SKM-1 (cell line): Measurements from ENCODE around the gene NRARP.

ENCODE experiments used
- DNase-seq: peaks from one replicate; lab custom pipeline; 2025; ENCODE audit not compliant: unreplicated experiment; lab: John Stamatoyannopoulos, UW

Gene NRARP

GRCh38 chr9:137300567-137301080 lies 1.4 kb downstream of the NRARP start:
- no peak for DNase-seq

- no peak for DNase-seq
Measured at GRCh38 chr9:137299938-137300337, 2.1 kb downstream of the NRARP start.

DNA sequence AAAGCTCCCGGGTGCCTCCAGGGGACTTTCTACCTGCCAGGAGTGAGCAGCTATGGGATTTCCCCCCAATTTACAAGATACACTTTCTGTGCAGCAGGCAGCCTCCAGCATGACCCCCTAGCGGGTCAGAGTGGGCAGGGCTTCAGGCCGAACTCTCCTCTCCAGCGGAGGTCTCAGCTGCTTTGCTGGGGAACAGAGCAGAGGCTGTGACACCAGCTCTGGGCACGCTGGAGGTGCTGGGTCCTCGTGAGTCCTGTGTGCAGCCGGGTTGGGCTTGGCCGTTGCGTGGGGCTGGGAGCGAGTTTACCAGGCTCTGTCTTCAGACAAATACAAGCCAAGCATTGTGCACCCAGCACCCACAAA lies 2.9 kb downstream of the NRARP start:
- no peak for DNase-seq

DNA sequence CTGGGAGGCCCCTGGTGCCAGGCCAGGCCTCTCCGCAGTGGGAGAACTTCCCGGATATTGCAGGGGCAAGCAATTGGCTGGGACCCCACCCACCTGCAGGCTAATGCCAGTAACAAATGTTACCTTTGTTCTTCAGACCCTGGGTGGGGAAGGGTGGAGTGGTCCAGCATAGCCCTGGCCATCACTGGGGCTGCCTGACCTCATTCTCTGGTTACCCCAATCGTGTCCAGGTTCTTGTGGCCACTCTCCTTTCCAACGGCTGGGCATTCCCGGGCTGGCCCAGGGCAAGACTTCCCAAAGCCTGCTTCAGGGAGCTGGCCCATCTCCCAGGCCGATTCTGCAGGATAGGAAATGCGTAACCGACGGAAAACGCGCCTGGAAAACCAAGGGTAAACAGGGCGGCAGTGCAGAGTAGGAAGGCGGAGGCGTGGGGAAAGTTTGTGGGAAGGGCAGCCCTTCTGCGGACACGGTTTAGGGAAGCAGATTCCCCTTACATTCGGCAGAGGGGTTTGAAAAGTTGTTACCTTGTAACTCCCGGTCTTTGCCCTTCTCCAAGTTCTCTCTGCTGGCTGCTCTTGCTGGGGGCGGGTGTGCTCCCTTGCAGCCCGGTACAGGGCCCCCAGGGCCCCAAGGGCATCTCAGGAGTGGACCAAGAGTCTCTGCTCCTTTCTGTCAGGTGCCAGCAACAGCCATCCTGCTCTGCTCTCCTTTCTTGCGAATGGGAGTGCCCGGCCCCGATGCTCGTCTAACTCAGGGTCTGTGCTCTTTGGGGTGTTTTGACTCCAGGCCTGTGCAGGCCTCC lies 3.5 kb downstream of the NRARP start:
- DNase-seq, result no peak

GRCh38 chr9:137297966-137298365 lies 4.1 kb downstream of the NRARP start:
- DNase-seq, result no peak

GRCh38 chr9:137296670-137297664 lies 5.1 kb downstream of the NRARP start:
- DNase-seq, result no peak

DNA sequence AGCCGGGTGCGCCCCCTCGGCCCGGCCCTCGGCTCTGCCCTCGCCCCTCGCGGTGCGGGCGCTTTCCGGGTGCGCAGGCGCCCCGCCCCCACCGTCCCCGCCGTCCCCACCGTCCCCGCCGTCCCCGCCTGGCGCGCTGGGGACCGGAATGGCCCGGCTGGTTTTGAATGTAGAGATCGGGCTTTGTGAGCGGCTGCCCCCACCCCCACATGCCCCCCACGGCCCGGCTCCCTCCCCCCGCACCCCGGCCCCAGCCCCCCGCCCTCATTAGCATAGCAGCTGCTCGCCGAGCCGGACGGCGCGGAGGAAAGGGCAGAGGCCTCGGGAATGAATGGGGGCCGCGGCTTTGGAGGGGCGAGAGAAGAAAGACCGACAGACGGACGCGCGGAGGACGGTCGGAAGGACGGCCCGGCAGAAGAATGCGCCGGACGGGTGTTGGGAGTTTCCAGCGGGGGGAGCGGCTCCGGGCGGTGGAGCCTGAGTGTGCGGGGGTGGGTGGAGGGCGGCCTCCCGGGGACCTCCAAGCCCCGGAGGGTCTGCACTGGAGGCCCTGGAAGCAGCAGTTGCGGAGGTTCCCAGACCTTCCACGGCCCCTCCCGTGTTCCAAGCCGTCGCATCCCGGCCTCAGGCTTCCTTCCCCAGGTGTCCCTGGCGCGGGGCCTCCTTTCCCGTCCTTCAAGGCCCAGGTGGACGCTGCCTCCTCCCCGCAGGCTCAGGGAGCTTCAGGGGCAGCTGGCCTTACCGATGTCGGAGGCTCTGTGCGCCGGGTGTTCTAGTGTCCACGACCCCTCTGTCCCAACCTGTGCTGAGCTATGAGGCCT lies 6.0 kb downstream of the NRARP start:
- DNase-seq, result no peak

DNA sequence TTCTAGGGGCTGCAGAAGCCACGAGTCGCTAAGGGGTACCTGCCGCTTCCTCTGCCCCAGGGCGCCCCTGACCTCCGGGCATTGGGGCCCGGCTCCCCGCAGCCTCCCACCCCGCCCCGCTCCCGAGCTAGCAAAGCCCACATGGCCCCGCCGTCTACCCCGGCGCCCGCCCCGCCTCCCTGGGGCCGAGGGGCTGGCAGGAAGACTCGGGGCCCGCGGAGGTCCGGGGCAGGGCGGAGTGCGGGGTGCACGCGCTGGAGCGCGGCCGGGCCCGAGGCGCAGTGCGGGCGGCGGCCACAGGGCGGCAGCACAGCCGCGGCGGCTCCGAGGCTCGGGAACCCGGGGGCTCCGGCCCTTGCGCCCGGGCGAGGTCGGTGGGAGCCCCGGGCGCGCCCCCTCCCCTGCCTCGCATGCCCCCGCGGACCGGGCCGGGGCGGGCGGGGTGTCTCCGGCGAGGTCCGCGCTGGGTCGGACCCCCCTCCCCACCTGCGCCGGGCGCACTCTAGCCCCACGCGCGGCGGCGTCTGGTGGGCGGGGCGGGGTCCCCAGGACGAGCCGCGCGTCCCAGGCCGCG lies 6.7 kb downstream of the NRARP start:
- DNase-seq, result peak; percentile 13

DNA sequence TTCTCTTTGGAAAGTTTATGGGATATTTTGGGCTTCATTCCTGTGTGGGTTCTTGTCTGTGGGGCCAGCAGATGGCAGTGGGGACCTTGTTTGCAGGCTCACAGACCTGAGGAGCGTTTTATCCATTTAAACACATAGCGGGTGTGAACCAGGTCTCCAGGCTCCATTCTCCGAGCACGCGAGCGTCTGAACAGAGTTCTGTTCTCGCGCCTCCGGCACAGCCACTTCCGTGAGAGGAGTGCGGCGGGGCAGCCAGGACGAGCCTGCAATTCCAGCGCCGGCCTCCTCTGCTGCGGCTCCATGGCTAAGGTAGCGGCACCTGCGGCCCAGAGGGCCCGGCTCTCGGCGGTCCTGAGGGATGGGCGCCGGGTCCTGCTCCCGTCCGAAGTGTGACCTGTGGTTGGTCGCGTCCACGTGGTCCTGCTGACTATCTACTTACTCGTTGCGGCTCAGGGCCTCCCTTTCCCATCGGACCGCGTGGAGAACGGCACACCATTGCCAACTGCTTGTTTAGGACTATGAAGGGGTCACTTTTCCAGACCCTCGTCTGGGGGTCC lies 7.3 kb downstream of the NRARP start:
- no peak for DNase-seq

DNA sequence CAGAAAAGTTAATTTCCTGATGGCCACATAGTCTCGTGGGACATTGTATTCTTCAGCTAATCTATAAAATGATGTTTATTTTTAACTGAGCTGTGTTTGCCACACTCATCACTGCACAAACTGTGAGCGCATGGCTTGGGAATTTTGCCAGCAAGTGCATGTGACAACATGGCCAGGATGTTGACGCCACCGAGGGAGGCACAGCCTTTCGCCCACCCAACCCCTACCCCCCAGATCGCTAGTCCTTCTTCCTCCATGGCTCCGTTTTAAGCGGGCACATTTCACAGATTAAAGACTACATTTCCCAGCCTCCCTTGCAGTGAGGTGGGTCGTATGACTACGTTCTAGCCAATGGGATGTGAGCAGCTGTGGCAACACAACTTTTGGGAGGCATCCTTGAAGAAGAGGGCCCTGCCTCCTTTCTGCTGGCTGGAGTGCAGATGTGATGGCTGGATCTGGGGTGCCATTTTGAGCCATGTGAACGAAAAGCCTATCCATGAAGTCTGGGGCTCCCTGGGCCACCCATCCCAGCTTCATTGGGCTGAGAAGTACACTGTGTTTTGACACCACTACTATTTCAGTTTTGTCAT lies 7.9 kb downstream of the NRARP start:
- DNase-seq, result peak; percentile 60

DNA sequence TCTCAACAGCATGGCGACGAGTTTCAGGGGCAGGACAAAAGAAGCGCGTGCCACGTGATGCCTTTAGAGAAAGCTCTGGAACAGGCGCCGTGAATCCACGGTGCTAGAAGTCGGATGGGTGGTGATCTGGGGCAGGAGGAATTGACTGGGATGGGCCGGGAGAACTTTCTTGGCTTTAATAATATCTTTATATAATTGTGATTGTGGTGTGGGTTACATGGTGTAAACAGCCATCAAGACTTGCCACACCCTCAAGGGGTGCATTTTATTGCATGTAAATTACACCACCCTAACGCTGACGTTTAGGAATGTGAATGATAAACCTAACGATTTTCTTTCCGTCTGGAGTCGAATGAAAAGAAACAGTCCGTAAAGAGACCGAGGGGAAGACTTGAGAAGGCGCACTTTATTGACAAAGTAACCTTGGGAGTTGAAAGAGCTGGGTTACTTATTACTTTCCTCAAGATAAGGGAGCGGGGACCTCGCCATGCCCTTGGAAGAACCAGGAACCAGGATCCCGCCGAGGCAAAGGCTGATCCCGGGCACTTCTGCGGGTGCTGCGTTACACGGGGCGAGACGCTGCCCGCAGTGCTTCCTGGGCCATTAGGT lies 8.5 kb downstream of the NRARP start:
- DNase-seq, result no peak

DNA sequence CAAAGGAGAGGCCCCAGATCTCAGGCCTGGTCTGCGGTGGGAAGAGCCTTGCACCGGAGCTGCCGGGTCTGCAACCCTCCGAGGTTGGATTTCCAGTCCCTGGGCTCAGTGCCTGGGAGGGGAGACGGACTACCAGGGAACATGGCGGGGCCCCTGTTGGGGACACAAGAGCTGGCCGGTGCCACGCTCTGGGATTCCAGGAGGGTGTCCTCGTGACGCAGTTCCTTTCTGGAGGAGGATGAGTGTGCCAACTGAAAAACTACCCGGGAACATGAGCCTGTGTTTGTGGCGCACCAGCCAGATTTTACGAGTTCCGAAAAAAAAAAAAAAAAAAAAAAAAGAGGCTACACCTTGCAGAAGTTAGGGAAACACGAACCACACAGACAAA lies 9.0 kb downstream of the NRARP start:
- DNase-seq, result no peak

DNA sequence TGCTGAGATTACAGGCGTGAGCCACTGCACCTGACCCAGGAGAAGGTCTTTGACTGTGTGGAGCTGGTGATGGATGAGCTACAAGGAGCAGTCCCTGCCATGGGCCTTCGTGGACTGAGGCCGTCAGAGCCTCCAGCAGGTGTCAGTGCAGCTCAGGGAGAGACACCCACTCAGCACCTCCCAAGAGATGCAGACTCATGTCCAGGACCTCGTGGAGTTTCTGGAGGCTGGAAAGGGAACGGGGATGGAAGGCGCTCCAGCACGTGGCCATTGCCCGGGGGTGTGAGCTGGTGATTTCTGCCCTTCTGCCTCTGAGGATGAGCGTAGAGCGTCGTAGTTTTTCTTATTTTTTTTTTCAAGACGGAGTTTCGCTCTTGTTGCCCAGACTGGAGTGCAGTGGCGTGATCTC lies 15.1 kb downstream of the NRARP start:
- peak; percentile 22 for DNase-seq

GRCh38 chr9:137281345-137282116 lies 20.5 kb downstream of the NRARP start:
- DNase-seq, result no peak

DNA sequence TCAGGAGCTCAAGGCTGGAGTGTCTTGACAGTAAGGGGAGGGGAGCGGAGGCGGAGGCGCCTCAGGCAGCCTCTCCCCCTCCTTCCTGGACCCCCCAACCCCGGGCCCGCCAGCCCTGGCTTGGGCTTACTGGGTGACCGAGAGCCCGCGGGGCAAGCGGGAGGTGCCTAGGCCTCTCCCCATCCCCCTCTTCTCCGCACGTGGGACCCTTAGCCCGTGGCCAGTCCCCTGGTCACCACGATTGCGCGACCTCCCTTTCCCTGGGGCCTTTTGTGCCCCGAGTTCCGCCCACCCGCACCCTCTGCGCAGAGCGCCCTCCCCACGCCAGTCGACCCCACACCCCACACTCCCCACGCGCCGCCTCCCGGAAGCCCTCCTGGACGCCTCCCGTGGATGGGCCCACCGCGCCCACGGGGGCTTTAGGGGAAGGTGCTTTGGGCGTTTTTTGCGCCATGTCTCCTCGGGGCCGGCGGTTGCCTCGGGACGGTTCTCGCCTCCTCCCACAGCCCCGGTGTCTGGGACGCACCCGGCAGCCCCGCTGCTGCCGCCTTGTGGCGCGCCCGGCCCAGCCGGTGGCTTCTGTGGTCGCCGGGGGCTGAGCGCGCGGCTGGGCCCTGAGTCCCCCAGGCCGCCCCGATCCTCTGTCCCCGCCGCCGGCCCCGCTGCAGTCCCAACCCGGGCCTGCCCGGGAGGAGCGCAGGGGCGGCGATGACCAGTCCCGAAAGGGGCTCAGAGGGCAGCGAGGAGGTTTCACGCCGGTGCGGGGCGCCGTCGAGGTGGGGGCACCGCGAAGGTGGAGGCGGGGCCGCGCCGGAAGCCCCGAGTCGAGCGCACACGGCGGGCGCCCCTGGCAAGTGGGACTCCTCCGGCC lies 21.4 kb downstream of the NRARP start:
- DNase-seq, result no peak

GRCh38 chr9:137279741-137280473 lies 22.2 kb downstream of the NRARP start:
- DNase-seq, result no peak
